ENCODE results near the gene DTX1.

GRCh38 chr12:113062502-113063395 lies 6.2 kb downstream of the DTX1 start:
- no peak for TF ChIP-seq CTCF (IDR thresholded peaks at IDR 0.05)
- TF ChIP-seq POLR2AphosphoS5 (IDR thresholded peaks at IDR 0.05): no peak

All from stomach (tissue), 4 donors.